Measurements from ENCODE around the gene MRPL43.

GRCh38 chr10:100972115-100972903 lies 15.0 kb downstream of the MRPL43 start:
- no peak for TF ChIP-seq CTCF (IDR thresholded peaks at IDR 0.05)
- no peak for TF ChIP-seq EZH2 (IDR thresholded peaks at IDR 0.05; ENCODE audit: borderline replicate concordance, insufficient read depth, low read depth, low read length, poor library complexity, severe bottlenecking)

Data from B cell (primary cell).